Measurements from ENCODE around the gene DPEP3.

Gene DPEP3

GRCh38 chr16:67934306-67935100, 45.8 kb downstream of the DPEP3 start:
- Histone ChIP-seq H3K4me1 (ENCODE audit: insufficient read depth, low read length) (peaks cover 18% of the 10 kb centered on the region), H3K4me3 (ENCODE audit: low read length) (peak overlapping the region; percentile 79), H3K9me3 (ENCODE audit: low read length) (no peaks in the 10 kb centered on the region)

GRCh38 chr16:67933805-67934204, 46.5 kb downstream of the DPEP3 start:
- Histone ChIP-seq H3K36me3 (ENCODE audit: insufficient read depth, low read length) (peaks cover 26% of the 10 kb centered on the region), H2AFZ (ENCODE audit: low read depth, low read length) (no peak overlapping the region), H3K27me3 (ENCODE audit: insufficient read depth, low read length) (no peaks in the 10 kb centered on the region), H3K4me1 (ENCODE audit: insufficient read depth, low read length) (peaks cover 18% of the 10 kb centered on the region), H3K4me3 (ENCODE audit: low read length) (no peak overlapping the region), H3K9me3 (ENCODE audit: low read length) (no peaks in the 10 kb centered on the region)

More at GRCh38 chr16:67934306-67935100, 45.8 kb downstream of the DPEP3 start:
- Histone ChIP-seq H2AFZ (ENCODE audit: low read depth, low read length) (no peak overlapping the region), H3K36me3 (ENCODE audit: insufficient read depth, low read length) (peaks cover 20% of the 10 kb centered on the region), H3K27me3 (ENCODE audit: insufficient read depth, low read length) (no peaks in the 10 kb centered on the region)

GRCh38 chr16:67932462-67932840, 47.8 kb downstream of the DPEP3 start:
- Histone ChIP-seq H3K27me3 (ENCODE audit: insufficient read depth, low read length) (no peaks in the 10 kb centered on the region), H3K4me1 (ENCODE audit: insufficient read depth, low read length) (peaks cover 18% of the 10 kb centered on the region), H3K9me3 (ENCODE audit: low read length) (no peaks in the 10 kb centered on the region), H3K36me3 (ENCODE audit: insufficient read depth, low read length) (peaks cover 34% of the 10 kb centered on the region), H2AFZ (ENCODE audit: low read depth, low read length) (no peak overlapping the region), H3K4me3 (ENCODE audit: low read length) (no peak overlapping the region)

- H3K4me1 ChIP-seq (ENCODE audit: insufficient read depth, low read length): peaks cover 14% of the 10 kb centered on the region
- peaks cover 36% of the 10 kb centered on the region for H3K36me3 ChIP-seq (ENCODE audit: insufficient read depth, low read length)
- no peaks in the 10 kb centered on the region for H3K27me3 ChIP-seq (ENCODE audit: insufficient read depth, low read length)
- no peak within 1 kb of the TSS for H2AFZ ChIP-seq (ENCODE audit: low read depth, low read length)
- no peak within 1 kb of the TSS for H3K4me3 ChIP-seq (ENCODE audit: low read length)
- no peaks in the 10 kb centered on the region for H3K9me3 ChIP-seq (ENCODE audit: low read length)
Measured at GRCh38 chr16:67931712-67932461, 48.4 kb downstream of the DPEP3 start, which contains the start of gene CTRL. Gene CTRL, minus strand, starts transcription at chr16:67931862. Its CDS starts 10 bp downstream, at chr16:67931852.

- Histone ChIP-seq H3K9me3 (ENCODE audit: low read length) (no peaks in the 10 kb centered on the region), H3K4me1 (ENCODE audit: insufficient read depth, low read length) (peaks cover 11% of the 10 kb centered on the region), H3K4me3 (ENCODE audit: low read length) (no peak overlapping the region), H2AFZ (ENCODE audit: low read depth, low read length) (no peak overlapping the region), H3K36me3 (ENCODE audit: insufficient read depth, low read length) (peaks cover 38% of the 10 kb centered on the region), H3K27me3 (ENCODE audit: insufficient read depth, low read length) (no peaks in the 10 kb centered on the region)
Measured at GRCh38 chr16:67930678-67931211, 49.6 kb downstream of the DPEP3 start.

- H3K4me3 ChIP-seq (ENCODE audit: low read length): no peak overlapping the region
- H3K27me3 ChIP-seq (ENCODE audit: insufficient read depth, low read length): no peaks in the 10 kb centered on the region
- peaks cover 38% of the 10 kb centered on the region for H3K36me3 ChIP-seq (ENCODE audit: insufficient read depth, low read length)
- H3K9me3 ChIP-seq (ENCODE audit: low read length): no peaks in the 10 kb centered on the region
- H3K4me1 ChIP-seq (ENCODE audit: insufficient read depth, low read length): peaks cover 11% of the 10 kb centered on the region
- H2AFZ ChIP-seq (ENCODE audit: low read depth, low read length): no peak overlapping the region
Measured at GRCh38 chr16:67930191-67930590, 50.1 kb downstream of the DPEP3 start.

GRCh38 chr16:67928561-67929364, 51.5 kb downstream of the DPEP3 start:
- Histone ChIP-seq H3K4me1 (ENCODE audit: insufficient read depth, low read length) (no peaks in the 10 kb centered on the region), H3K9me3 (ENCODE audit: low read length) (no peaks in the 10 kb centered on the region), H3K27me3 (ENCODE audit: insufficient read depth, low read length) (no peaks in the 10 kb centered on the region), H3K4me3 (ENCODE audit: low read length) (no peak overlapping the region), H2AFZ (ENCODE audit: low read depth, low read length) (no peak overlapping the region), H3K36me3 (ENCODE audit: insufficient read depth, low read length) (peaks cover 39% of the 10 kb centered on the region)

- H3K4me3 ChIP-seq (ENCODE audit: low read length): no peak overlapping the region
- H3K4me1 ChIP-seq (ENCODE audit: insufficient read depth, low read length): no peaks in the 10 kb centered on the region
- H3K9me3 ChIP-seq (ENCODE audit: low read length): no peaks in the 10 kb centered on the region
- no peak overlapping the region for H2AFZ ChIP-seq (ENCODE audit: low read depth, low read length)
- no peaks in the 10 kb centered on the region for H3K27me3 ChIP-seq (ENCODE audit: insufficient read depth, low read length)
- peaks cover 43% of the 10 kb centered on the region for H3K36me3 ChIP-seq (ENCODE audit: insufficient read depth, low read length)
Measured at GRCh38 chr16:67928147-67928546, 52.2 kb downstream of the DPEP3 start.

GRCh38 chr16:67927131-67927941, 53.0 kb downstream of the DPEP3 start:
- Histone ChIP-seq H3K36me3 (ENCODE audit: insufficient read depth, low read length) (peaks cover 42% of the 10 kb centered on the region), H3K4me1 (ENCODE audit: insufficient read depth, low read length) (no peaks in the 10 kb centered on the region), H2AFZ (ENCODE audit: low read depth, low read length) (no peak overlapping the region), H3K4me3 (ENCODE audit: low read length) (no peak overlapping the region), H3K27me3 (ENCODE audit: insufficient read depth, low read length) (no peaks in the 10 kb centered on the region), H3K9me3 (ENCODE audit: low read length) (no peaks in the 10 kb centered on the region)

- H3K36me3 ChIP-seq (ENCODE audit: insufficient read depth, low read length): peaks cover 38% of the 10 kb centered on the region
- no peak overlapping the region for H2AFZ ChIP-seq (ENCODE audit: low read depth, low read length)
- no peak overlapping the region for H3K4me3 ChIP-seq (ENCODE audit: low read length)
- no peaks in the 10 kb centered on the region for H3K9me3 ChIP-seq (ENCODE audit: low read length)
- H3K27me3 ChIP-seq (ENCODE audit: insufficient read depth, low read length): no peaks in the 10 kb centered on the region
- H3K4me1 ChIP-seq (ENCODE audit: insufficient read depth, low read length): no peaks in the 10 kb centered on the region
Measured at GRCh38 chr16:67926181-67926750, 54.0 kb downstream of the DPEP3 start.
